ENCODE results near the gene RCBTB2.

GRCh38 chr13:48477191-48477855 lies 55.6 kb downstream of the RCBTB2 start:
- TF ChIP-seq FOXM1 (IDR thresholded peaks at IDR 0.05; ENCODE audit: borderline replicate concordance, low read depth) = no peak
- TF ChIP-seq, protein P1, sequence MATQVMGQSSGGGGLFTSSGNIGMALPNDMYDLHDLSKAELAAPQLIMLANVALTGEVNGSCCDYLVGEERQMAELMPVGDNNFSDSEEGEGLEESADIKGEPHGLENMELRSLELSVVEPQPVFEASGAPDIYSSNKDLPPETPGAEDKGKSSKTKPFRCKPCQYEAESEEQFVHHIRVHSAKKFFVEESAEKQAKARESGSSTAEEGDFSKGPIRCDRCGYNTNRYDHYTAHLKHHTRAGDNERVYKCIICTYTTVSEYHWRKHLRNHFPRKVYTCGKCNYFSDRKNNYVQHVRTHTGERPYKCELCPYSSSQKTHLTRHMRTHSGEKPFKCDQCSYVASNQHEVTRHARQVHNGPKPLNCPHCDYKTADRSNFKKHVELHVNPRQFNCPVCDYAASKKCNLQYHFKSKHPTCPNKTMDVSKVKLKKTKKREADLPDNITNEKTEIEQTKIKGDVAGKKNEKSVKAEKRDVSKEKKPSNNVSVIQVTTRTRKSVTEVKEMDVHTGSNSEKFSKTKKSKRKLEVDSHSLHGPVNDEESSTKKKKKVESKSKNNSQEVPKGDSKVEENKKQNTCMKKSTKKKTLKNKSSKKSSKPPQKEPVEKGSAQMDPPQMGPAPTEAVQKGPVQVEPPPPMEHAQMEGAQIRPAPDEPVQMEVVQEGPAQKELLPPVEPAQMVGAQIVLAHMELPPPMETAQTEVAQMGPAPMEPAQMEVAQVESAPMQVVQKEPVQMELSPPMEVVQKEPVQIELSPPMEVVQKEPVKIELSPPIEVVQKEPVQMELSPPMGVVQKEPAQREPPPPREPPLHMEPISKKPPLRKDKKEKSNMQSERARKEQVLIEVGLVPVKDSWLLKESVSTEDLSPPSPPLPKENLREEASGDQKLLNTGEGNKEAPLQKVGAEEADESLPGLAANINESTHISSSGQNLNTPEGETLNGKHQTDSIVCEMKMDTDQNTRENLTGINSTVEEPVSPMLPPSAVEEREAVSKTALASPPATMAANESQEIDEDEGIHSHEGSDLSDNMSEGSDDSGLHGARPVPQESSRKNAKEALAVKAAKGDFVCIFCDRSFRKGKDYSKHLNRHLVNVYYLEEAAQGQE (IDR thresholded peaks at IDR 0.05; ENCODE audit: low read depth) = no peak
- TF ChIP-seq TAF1 (IDR thresholded peaks at IDR 0.05; ENCODE audit: low read depth) = no peak
- TF ChIP-seq EP300 (IDR thresholded peaks at IDR 0.05; ENCODE audit: borderline replicate concordance) = no peak
- no peak for TF ChIP-seq CREB1 (IDR thresholded peaks at IDR 0.05; ENCODE audit: low read depth)
- TF ChIP-seq CEBPB (IDR thresholded peaks at IDR 0.05) = no peak
- no peak for TF ChIP-seq ZBTB7A (IDR thresholded peaks at IDR 0.05; ENCODE audit: low read depth)

All from Ishikawa (cell line).